ENCODE results near the gene CABLES2.

- TF ChIP-seq REST (IDR thresholded peaks at IDR 0.05; ENCODE audit: low read depth) (no peak), EZH2 (IDR thresholded peaks at IDR 0.05) (no peak), POLR2AphosphoS5 (IDR thresholded peaks at IDR 0.05; ENCODE audit: low read depth, low read length) (no peak), SIN3A (IDR thresholded peaks at IDR 0.05; ENCODE audit: low read depth) (no peak), CTCF (IDR thresholded peaks at IDR 0.05 in 2 of 3, conservative IDR thresholded peaks at IDR 0.05 in 1 of 3; ENCODE audit: borderline replicate concordance in 1 of 3, insufficient read depth in 1 of 3, low read depth in 2 of 3, low read length in 2 of 3) (no peak)
Measured at GRCh38 chr20:62363920-62364851, 42.9 kb downstream of the CABLES2 start.
